ENCODE data around the gene DGKD.

DNA sequence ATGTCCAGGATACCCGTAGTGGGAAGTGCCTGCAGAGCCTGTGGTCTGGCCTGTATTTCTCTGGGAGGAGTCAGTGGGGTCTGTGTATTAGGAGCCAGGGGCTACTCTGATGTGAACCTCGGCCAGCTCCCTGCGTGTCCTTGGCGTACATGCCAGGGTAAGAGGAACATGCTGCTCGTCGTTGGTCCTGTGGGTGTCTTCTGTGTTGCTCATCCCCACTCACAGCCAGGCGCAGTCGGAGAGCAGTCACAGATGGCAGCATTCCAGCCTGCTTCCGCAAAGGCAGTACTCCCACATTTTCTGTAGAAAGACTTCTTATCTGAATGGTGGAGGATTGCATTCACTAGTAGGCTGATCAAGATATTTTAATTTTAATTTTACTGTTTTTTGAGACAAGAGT is 84.9 kb downstream of the DGKD start:
- TF ChIP-seq POLR2AphosphoS5 (IDR thresholded peaks at IDR 0.05; ENCODE audit: low read depth, low read length) (no peak), EZH2 (IDR thresholded peaks at IDR 0.05) (no peak), POLR2A (IDR thresholded peaks at IDR 0.05; ENCODE audit: borderline replicate concordance, extremely low read depth, insufficient read depth, insufficient read length) (no peak), SRF (IDR thresholded peaks at IDR 0.05; ENCODE audit: low read depth) (no peak), SP1 (IDR thresholded peaks at IDR 0.05; ENCODE audit: low read depth) (no peak), JUND (IDR thresholded peaks at IDR 0.05) (no peak), FOSL1 (IDR thresholded peaks at IDR 0.05; ENCODE audit: low read depth) (no peak), RAD21 (IDR thresholded peaks at IDR 0.05; ENCODE audit: low read depth) (no peak)
- TF ChIP-seq, protein P1, sequence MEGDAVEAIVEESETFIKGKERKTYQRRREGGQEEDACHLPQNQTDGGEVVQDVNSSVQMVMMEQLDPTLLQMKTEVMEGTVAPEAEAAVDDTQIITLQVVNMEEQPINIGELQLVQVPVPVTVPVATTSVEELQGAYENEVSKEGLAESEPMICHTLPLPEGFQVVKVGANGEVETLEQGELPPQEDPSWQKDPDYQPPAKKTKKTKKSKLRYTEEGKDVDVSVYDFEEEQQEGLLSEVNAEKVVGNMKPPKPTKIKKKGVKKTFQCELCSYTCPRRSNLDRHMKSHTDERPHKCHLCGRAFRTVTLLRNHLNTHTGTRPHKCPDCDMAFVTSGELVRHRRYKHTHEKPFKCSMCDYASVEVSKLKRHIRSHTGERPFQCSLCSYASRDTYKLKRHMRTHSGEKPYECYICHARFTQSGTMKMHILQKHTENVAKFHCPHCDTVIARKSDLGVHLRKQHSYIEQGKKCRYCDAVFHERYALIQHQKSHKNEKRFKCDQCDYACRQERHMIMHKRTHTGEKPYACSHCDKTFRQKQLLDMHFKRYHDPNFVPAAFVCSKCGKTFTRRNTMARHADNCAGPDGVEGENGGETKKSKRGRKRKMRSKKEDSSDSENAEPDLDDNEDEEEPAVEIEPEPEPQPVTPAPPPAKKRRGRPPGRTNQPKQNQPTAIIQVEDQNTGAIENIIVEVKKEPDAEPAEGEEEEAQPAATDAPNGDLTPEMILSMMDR (IDR thresholded peaks at IDR 0.05 in 2 of 3, conservative IDR thresholded peaks at IDR 0.05 in 1 of 3; ENCODE audit: borderline replicate concordance in 1 of 3, insufficient read depth in 1 of 3, low read depth in 2 of 3, low read length in 2 of 3) = no peak
- TF ChIP-seq, protein P2, sequence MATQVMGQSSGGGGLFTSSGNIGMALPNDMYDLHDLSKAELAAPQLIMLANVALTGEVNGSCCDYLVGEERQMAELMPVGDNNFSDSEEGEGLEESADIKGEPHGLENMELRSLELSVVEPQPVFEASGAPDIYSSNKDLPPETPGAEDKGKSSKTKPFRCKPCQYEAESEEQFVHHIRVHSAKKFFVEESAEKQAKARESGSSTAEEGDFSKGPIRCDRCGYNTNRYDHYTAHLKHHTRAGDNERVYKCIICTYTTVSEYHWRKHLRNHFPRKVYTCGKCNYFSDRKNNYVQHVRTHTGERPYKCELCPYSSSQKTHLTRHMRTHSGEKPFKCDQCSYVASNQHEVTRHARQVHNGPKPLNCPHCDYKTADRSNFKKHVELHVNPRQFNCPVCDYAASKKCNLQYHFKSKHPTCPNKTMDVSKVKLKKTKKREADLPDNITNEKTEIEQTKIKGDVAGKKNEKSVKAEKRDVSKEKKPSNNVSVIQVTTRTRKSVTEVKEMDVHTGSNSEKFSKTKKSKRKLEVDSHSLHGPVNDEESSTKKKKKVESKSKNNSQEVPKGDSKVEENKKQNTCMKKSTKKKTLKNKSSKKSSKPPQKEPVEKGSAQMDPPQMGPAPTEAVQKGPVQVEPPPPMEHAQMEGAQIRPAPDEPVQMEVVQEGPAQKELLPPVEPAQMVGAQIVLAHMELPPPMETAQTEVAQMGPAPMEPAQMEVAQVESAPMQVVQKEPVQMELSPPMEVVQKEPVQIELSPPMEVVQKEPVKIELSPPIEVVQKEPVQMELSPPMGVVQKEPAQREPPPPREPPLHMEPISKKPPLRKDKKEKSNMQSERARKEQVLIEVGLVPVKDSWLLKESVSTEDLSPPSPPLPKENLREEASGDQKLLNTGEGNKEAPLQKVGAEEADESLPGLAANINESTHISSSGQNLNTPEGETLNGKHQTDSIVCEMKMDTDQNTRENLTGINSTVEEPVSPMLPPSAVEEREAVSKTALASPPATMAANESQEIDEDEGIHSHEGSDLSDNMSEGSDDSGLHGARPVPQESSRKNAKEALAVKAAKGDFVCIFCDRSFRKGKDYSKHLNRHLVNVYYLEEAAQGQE (IDR thresholded peaks at IDR 0.05; ENCODE audit: low read depth) = no peak
- TF ChIP-seq, protein P3, sequence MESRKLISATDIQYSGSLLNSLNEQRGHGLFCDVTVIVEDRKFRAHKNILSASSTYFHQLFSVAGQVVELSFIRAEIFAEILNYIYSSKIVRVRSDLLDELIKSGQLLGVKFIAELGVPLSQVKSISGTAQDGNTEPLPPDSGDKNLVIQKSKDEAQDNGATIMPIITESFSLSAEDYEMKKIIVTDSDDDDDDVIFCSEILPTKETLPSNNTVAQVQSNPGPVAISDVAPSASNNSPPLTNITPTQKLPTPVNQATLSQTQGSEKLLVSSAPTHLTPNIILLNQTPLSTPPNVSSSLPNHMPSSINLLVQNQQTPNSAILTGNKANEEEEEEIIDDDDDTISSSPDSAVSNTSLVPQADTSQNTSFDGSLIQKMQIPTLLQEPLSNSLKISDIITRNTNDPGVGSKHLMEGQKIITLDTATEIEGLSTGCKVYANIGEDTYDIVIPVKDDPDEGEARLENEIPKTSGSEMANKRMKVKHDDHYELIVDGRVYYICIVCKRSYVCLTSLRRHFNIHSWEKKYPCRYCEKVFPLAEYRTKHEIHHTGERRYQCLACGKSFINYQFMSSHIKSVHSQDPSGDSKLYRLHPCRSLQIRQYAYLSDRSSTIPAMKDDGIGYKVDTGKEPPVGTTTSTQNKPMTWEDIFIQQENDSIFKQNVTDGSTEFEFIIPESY (IDR thresholded peaks at IDR 0.05; ENCODE audit: extremely low read depth, insufficient replicate concordance, low read length) = no peak
- TF ChIP-seq, protein P4, sequence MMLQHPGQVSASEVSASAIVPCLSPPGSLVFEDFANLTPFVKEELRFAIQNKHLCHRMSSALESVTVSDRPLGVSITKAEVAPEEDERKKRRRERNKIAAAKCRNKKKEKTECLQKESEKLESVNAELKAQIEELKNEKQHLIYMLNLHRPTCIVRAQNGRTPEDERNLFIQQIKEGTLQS (IDR thresholded peaks at IDR 0.05) = no peak
- TF ChIP-seq, protein P5, sequence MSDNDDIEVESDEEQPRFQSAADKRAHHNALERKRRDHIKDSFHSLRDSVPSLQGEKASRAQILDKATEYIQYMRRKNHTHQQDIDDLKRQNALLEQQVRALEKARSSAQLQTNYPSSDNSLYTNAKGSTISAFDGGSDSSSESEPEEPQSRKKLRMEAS (IDR thresholded peaks at IDR 0.05) = no peak
